GM12878 (cell line): Measurements from ENCODE around the gene FNDC3A. TPM values are rescaled to one million over a fixed set of nuclear protein-coding genes. Genes with fewer than 3 reads are reported as not detected.

ENCODE experiments used
- ATAC-seq: fragments of 200-7000 bp; cut with Tn5 transposase; 3 replicates; pipeline ENCODE4 v1.9.1; 2020; ENCODE audit warnings: mild to moderate bottlenecking, moderate library complexity
- BruUV-seq: library from RNA; stranded (reverse); fragments of 400-500 nt; replicated peaks from 2 replicates; lab custom pipeline; 2021; lab: Mats Ljungman, UMichigan
- CTCF ChIA-PET: fragments of 300-600 bp; sonication (Branson Sonifier 250); formaldehyde crosslinking; extraction: SDS; loops from one replicate; lab custom pipeline; 2021; ENCODE audit warnings: inconsistent platforms; lab: Yijun Ruan, JAX
- POLR2A ChIA-PET: fragments of 350-600 bp; formaldehyde crosslinking; extraction: SDS; loops from one replicate; lab custom pipeline; 2021; ENCODE audit warnings: inconsistent platforms; lab: Charles Lee
- RAD21 ChIA-PET: fragments of 300-600 bp; sonication (Branson Sonifier 250); formaldehyde crosslinking; loops from one replicate; lab custom pipeline; 2023; ENCODE audit warnings: antibody characterized with exemption; ENCODE audit not compliant: unreplicated experiment; lab: Charles Lee
- SMC1A ChIA-PET: fragments of 300-600 bp; sonication (Branson Sonifier 250); formaldehyde crosslinking; loops from one replicate; lab custom pipeline; 2023; ENCODE audit not compliant: unreplicated experiment, uncharacterized antibody; lab: Charles Lee
- DNase-seq: peaks from one replicate; pipeline ENCODE4 v3.0.0-alpha.2; 2011; ENCODE audit warnings: low read depth, low spot score
- FAIRE-seq: peaks from 3 replicates; lab custom pipeline; 2011; peaks lifted over from hg19 to GRCh38; lab: Jason Lieb, UNC
- H2AFZ ChIP-seq: 2 replicates; pipeline ENCODE4 v1.6.0; 2011; ENCODE audit warnings: low read depth, low read length, control low read depth; ENCODE audit not compliant: control insufficient read depth
- H3K27ac ChIP-seq: 2 replicates; pipeline ENCODE4 v1.5.1; 2011; ENCODE audit warnings: control low read depth; ENCODE audit not compliant: control insufficient read depth, insufficient read depth
- H3K27me3 ChIP-seq, 2 experiments: replicated peaks in 1 of 2; 2 replicates each; pipeline versions ENCODE4 v1.6.0 to v1.6.1; 2011; ENCODE audit warnings: low read length in 1 of 2; ENCODE audit not compliant: control insufficient read depth in 2 of 2, insufficient read depth in 2 of 2
- H3K36me3 ChIP-seq, 2 experiments: 2 replicates each; pipeline ENCODE4 v1.5.1; 2011; ENCODE audit warnings: low read length in 1 of 2; ENCODE audit not compliant: control insufficient read depth in 2 of 2, insufficient read depth in 2 of 2
- H3K4me1 ChIP-seq: 2 replicates; pipeline ENCODE4 v1.6.1; 2011; ENCODE audit warnings: mild to moderate bottlenecking, low read length, moderate library complexity, mixed read lengths; ENCODE audit not compliant: control insufficient read depth, insufficient read depth
- H3K4me2 ChIP-seq: 2 replicates; pipeline ENCODE4 v1.6.0; 2011; ENCODE audit warnings: control low read depth; ENCODE audit not compliant: control insufficient read depth, insufficient read depth
- H3K4me3 ChIP-seq: fragments of 200-600 bp; sonication (generic); 2 replicates; pipeline ENCODE4 v1.5.1; 2016
- H3K79me2 ChIP-seq: 2 replicates; pipeline ENCODE4 v1.6.0; 2011; ENCODE audit warnings: low read length; ENCODE audit not compliant: control insufficient read depth, insufficient read depth
- H3K9ac ChIP-seq: 2 replicates; pipeline ENCODE4 v1.8.0; 2011; ENCODE audit warnings: low read length, control low read depth, mixed read lengths; ENCODE audit not compliant: control insufficient read depth, insufficient read depth
- H3K9me3 ChIP-seq: replicated peaks from 3 replicates; pipeline ENCODE4 v1.5.1; 2011; ENCODE audit warnings: mild to moderate bottlenecking, low read length; ENCODE audit not compliant: control insufficient read depth, insufficient read depth
- H4K20me1 ChIP-seq: 2 replicates; pipeline ENCODE4 v1.6.0; 2011; ENCODE audit not compliant: control insufficient read depth, insufficient read depth
- BACH1 ChIP-seq: fragments of 450-650 bp; IDR thresholded peaks from 2 replicates; pipeline ENCODE4 v1.6.1; 2017; ENCODE audit warnings: mild to moderate bottlenecking, borderline replicate concordance
- CEBPZ ChIP-seq: fragments of 150-350 bp; IDR thresholded peaks from 2 replicates; pipeline ENCODE4 v1.6.1; 2016; ENCODE audit warnings: low read depth, low read length
- NRF1 ChIP-seq: conservative IDR thresholded peaks from 2 replicates; pipeline ENCODE4 v1.6.1; 2011; ENCODE audit warnings: mild to moderate bottlenecking, low read depth, low read length, improper control_type of control experiment
- PML ChIP-seq: IDR thresholded peaks from 2 replicates; pipeline ENCODE4 v1.6.1; 2012; ENCODE audit warnings: low read length, inconsistent platforms
- SMARCA5 ChIP-seq: fragments of 450-650 bp; IDR thresholded peaks from 2 replicates; pipeline ENCODE4 v1.6.1; 2017; ENCODE audit warnings: mild to moderate bottlenecking
- STAT3 ChIP-seq: IDR thresholded peaks from 2 replicates; pipeline ENCODE4 v1.6.1; 2011; ENCODE audit warnings: low read depth, low read length, improper control_type of control experiment
- WGBS: methylation state at CpG from one replicate; pipeline ENCODE4 v1.1.6; 2016; ENCODE audit warnings: low lambda C conversion rate; ENCODE audit not compliant: insufficient replicate concordance, insufficient coverage; ENCODE audit errors: missing lambda C conversion rate; 5-methylcytosine and 5-hydroxymethylcytosine counted together
- in situ Hi-C: fragments of 300-500 bp; cut with MboI; formaldehyde crosslinking; loops from 9 replicates; pipeline ENCODE4 v1.14.3; 2018; ENCODE audit warnings: mixed read lengths
- intact Hi-C: fragments of 100-400 bp; cut with micrococcal nuclease; formaldehyde crosslinking; loops from one replicate; pipeline ENCODE4 v1.14.2; 2022; ENCODE audit not compliant: unreplicated experiment
- polyA plus RNA-seq, 11 experiments: library from polyadenylated mRNA; depleted of rRNA in 4 of 11; unstranded in 6 of 11; stranded (reverse) in 5 of 11; fragments of >200 nt; fragmentation: Nextera tagmentation in 4 of 11; fragmentation: Illumina TruSeq in 1 of 11; extraction: Ambion mirVana in 4 of 11; extraction: Trizol in 1 of 11; gene quantifications; 1 replicate in 1 of 11; 2 replicates in 10 of 11; pipeline versions ENCODE4 v1.2.1 to v1.2.3, GENCODE V29; 2011 to 2016; ENCODE audit warnings: inconsistent platforms in 2 of 11, missing spikeins in 2 of 11, low read depth in 1 of 11
- total RNA-seq, 4 experiments: library from RNA; depleted of rRNA in 3 of 4; stranded (reverse); fragments of >200 nt in 3 of 4; fragmentation: Illumina TruSeq in 1 of 4; extraction: Trizol in 1 of 4; gene quantifications; 2 replicates each; pipeline versions ENCODE4 v1.2.1 to v1.2.3, GENCODE V29; 2013 to 2021

Gene FNDC3A
- total and polyA plus RNA-seq, 10 of the 15 experiments (the other 5 are each of a cell fraction or from before 2014, with no cell fraction given) = 6.3 to 46.4 (median 22.8) TPM

- 70% methylated on average over 2 of the region's 2 CpGs for WGBS
- ChIA-PET CTCF (no interaction called here), SMC1A (no interaction called here), POLR2A (no interaction called here), RAD21 (no interaction called here)
- in situ Hi-C loops = no loop called here
- no peaks in the 10 kb centered on the region for H3K4me1 ChIP-seq
- no peak overlapping the region for H3K4me3 ChIP-seq
- H3K27ac ChIP-seq = no peak overlapping the region
- no peak for TF ChIP-seq NRF1
- no peak for TF ChIP-seq SMARCA5
- no peak for TF ChIP-seq STAT3
- no peak for TF ChIP-seq CEBPZ
- TF ChIP-seq PML = no peak
- no peak for TF ChIP-seq BACH1
- H3K27me3 ChIP-seq = no peaks in the 10 kb centered on the region
- no peak overlapping the region for H2AFZ ChIP-seq
- no peak overlapping the region for H3K9ac ChIP-seq
- H3K4me2 ChIP-seq = no peak overlapping the region
- DNase-seq = no peak
- ATAC-seq = no peak
- H3K9me3 ChIP-seq = no peaks in the 10 kb centered on the region
- H4K20me1 ChIP-seq = no peaks in the 10 kb centered on the region; the same call in 1 of the 2 replicates
- FAIRE-seq = no peak
- H3K79me2 ChIP-seq = no peaks in the 10 kb centered on the region; the same call in 1 of the 2 replicates
- intact Hi-C loops = no loop called here
- H3K36me3 ChIP-seq = no peaks in the 10 kb centered on the region; a peak in 2 of 4 replicates
- BruUV-seq = no TSS peak
These were observed 66.8 kb downstream of the FNDC3A start for GRCh38 chr13:49042476-49042875.
